ENCODE measurements around the gene FAM83F.
"Not testable (repeated sequence)": the region's sequence is repeated elsewhere in the genome, so short reads cannot be mapped to it uniquely, and the experiment has no call there.

DNA sequence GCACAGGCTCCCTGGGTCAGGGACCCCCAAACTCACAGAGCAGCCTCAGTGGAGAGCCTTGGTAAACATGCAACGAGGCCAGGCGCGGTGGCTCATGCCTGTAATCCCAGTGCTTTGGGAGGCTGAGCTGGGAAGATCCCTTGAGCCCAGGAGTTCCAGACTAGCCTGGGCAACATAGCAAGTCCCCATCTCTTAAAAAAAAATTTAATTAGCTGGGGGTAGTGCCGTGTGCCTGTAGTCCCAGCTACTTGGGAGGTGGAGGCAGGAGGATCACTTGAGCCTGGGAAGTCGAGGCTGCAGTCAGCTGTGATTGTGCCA is 30.3 kb downstream of the FAM83F start:
- TF ChIP-seq, protein P1, sequence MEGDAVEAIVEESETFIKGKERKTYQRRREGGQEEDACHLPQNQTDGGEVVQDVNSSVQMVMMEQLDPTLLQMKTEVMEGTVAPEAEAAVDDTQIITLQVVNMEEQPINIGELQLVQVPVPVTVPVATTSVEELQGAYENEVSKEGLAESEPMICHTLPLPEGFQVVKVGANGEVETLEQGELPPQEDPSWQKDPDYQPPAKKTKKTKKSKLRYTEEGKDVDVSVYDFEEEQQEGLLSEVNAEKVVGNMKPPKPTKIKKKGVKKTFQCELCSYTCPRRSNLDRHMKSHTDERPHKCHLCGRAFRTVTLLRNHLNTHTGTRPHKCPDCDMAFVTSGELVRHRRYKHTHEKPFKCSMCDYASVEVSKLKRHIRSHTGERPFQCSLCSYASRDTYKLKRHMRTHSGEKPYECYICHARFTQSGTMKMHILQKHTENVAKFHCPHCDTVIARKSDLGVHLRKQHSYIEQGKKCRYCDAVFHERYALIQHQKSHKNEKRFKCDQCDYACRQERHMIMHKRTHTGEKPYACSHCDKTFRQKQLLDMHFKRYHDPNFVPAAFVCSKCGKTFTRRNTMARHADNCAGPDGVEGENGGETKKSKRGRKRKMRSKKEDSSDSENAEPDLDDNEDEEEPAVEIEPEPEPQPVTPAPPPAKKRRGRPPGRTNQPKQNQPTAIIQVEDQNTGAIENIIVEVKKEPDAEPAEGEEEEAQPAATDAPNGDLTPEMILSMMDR (IDR thresholded peaks at IDR 0.05; ENCODE audit: insufficient read depth, low read length, poor library complexity, severe bottlenecking), result not testable (repeated sequence)
- TF ChIP-seq EZH2phosphoT487 (conservative IDR thresholded peaks at IDR 0.05; ENCODE audit: low read length), result not testable (repeated sequence)
